CD4-positive, alpha-beta T cell treated with Interleukin-15 for 1 hour (primary cell): ENCODE data around the gene RBM14.
"Not testable (repeated sequence)": the region's sequence is repeated elsewhere in the genome, so short reads cannot be mapped to it uniquely, and the experiment has no call there.

Source experiments
- DNase-seq: peaks from one replicate; pipeline ENCODE4 v3.0.0-alpha.2; 2020

The RBM14 gene

DNA sequence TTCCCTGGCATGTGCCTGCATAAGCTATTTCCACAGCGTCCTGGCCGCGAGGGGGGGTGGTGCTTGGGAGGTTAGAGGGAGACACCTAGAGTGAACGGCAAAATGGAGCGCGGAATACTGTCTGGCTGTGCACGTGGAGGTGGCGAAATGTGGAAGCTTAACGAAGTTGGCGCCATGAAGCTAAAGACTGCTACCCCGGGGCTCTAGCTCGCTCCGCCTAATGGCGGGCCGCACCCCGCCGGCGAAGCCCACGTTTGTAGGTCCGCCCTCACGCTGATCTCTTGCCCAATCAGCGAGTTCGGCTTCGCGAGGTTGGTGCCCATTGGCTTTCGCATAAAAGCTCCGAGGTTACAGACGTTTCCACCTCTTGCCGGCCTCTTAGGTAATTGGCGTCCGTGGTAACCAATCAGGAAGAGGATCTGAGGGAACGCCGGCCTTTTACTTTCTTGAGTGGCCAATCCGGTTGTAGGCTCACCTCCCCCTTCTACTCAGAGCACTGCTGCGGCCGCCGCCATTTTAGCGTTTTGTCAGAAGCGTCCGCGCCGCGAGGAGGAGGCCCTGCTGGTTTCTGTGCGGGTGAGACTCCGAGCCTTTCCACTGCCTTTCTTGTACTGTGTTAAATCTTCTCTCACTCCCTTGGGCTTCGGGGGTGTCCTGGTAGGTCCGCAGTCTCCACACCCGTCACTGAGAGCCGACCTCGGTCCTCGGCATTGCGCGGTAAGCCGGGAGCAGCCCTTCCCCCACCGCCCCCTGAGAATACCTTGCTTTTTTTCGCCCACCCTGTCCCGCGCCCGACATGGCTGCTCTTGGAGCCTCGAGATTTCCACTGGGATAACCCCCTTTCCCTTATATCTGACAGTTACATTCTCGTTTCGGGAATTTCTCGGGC, 22.0 kb downstream of the RBM14 start, which contains the start of gene RBM4:
Gene RBM4 (plus strand): TSS at position 527 of the 889 bp plus-strand sequence. CDS start 1,009 bp downstream, outside the sequence.
- DNase-seq = peak; percentile 98

DNA sequence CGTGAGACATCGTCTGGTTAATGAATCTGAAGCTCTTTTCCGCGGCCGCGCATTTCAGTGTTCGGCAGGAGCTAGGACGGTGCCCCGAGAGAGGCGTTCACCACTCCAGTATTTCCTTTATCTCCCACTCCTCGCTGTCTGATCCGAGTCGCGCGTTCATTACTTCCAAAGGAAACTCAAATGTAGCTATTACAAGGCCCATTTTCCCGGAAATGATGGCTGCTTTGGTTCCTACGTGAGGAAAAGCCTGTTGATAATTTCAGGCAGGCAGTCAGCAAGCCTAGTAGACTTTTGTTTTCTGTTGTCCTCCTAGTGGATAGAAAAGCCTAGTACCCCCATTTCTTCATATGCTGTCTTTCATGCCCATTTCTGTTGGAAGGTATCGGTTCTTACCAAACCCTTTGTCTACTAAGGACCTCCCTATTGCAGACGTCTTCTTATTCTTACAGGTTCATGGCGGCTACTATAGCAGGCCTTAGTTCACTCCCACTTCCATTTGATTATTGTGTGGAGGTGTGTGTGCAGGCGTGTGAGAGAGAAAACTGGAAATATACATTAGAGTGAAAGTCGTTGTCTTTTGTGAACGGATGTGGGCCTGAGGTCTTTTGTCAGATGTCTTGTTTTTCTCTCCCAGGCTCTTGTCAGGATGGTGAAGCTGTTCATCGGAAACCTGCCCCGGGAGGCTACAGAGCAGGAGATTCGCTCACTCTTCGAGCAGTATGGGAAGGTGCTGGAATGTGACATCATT, 22.8 kb downstream of the RBM14 start:
- no peak for DNase-seq

DNA sequence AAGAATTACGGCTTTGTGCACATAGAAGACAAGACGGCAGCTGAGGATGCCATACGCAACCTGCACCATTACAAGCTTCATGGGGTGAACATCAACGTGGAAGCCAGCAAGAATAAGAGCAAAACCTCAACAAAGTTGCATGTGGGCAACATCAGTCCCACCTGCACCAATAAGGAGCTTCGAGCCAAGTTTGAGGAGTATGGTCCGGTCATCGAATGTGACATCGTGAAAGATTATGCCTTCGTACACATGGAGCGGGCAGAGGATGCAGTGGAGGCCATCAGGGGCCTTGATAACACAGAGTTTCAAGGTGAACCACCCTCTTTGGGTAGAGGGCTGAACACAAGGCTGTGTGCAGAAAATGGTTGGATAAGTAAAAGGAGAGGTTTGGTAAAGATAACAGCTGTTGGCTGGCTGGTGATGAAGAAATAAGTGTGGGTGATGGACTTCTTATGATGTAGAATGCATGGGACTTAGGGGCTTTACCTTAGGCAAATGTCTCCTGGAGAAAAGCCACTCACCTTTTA, 23.4 kb downstream of the RBM14 start:
- DNase-seq = not testable (repeated sequence)

DNA sequence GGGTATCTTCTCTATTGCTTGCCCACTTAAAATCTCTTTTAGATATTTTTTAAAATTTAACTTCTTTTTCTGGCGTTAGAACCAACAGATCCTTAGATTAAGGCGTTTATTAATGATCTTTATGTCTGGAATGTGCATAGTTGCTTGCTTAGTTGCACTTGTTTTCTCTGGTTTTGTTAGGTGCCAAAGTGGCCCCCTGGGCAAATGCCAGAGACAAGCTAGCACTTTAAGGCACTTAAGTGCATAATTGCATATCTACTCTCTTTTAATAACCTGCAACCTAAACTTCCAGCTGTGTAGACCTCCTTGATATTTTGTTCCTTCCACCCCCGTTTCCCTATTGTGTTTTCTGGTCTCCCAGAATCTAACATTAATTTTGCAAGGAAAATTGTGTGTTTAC, 25.4 kb downstream of the RBM14 start:
- DNase-seq = no peak

DNA sequence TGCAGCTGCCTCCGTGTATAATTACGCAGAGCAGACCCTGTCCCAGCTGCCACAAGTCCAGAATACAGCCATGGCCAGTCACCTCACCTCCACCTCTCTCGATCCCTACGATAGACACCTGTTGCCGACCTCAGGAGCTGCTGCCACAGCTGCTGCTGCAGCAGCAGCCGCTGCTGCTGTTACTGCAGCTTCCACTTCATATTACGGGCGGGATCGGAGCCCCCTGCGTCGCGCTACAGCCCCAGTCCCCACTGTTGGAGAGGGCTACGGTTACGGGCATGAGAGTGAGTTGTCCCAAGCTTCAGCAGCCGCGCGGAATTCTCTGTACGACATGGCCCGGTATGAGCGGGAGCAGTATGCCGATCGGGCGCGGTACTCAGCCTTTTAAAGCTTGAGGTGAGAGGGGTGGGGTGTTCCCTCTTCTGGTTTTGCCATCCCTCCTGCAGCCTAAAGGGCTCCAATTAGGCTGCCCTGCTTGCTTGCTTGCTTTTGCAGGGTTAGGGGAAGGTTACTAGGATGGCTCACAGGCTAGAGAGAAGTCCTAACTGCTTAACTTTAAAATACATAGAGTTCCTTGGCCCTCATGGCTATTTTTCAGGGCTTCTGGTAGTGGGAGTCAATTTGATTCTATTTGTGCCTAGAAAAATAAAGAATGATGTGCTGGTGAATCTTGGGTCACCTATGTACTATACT, 27.5 kb downstream of the RBM14 start:
- no peak for DNase-seq

DNA sequence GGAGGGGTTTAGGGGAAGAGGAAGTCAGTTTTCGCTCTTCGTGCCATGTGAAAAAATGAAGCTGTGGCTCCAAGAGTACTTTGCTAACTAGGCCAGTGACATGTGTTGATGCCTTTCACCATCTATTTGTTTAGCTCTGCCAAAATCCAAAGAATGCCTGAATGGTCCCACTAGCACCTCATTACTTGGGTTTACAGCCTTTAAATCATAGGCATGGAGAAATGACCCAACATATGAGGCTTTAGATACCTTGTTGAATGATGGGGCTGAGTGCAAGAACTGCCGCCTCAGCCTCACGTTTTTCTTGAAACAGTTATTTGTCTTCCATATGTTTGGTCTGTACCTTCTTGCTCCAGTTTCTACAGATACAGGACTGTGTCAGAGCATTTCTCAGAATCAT, 30.4 kb downstream of the RBM14 start:
- no peak for DNase-seq

DNA sequence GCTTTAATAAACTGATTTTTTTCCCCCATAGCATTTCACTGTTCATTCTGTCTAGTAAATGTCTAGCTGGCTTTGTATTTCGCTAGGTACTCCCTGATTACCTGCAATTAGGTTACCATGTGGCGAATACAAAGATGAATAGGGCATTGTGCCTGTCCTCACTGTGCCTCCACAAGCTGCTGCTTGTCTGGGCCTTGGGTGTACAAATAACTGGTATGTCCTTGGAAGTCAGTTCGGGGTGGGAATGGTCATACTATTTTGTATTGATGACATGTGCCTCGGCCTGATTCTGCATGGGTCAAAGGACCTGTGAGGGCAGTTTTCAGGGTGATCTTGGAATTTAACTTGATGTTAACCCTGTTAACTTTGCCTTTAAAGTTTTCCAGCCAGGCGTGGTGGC, 33.5 kb downstream of the RBM14 start:
- DNase-seq = no peak

DNA sequence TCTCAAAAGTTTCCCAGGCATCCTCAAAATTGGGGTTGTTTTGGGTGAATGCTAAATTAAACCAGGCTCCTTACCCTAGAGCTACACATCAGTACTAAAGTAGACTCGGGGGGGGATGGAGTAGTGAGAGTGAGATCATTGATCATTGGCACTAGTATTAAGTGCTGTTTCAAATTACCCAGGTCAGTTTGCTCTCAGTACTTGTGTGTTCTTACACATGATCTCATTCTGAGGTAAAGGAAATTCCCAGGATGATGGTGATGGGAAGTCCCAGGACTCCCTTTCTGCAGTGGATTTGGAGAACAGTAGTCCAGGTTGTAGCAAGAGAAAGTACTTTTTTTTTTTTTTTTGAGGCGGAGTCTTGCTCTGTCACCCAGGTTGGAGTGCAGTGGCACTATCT, 34.6 kb downstream of the RBM14 start:
- no peak for DNase-seq

DNA sequence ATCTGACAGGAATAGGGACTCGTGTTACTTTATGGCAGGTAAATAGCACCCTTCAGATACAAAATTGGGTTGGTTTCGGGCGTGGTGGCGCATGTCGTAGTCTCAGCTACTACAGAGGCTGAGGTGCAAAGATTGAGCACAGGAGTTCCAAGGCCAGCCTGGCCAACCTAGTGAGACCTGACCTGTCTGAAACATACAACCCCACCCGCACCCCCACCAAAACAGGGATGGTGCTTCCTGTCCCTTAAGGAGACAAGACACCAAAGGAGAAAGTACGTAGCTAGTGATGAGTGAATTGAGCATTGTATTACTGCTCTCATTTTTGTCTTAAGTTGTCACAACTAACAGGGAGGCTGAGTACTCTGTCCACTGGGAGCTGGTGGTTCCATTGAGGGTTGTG, 36.2 kb downstream of the RBM14 start:
- DNase-seq = no peak

DNA sequence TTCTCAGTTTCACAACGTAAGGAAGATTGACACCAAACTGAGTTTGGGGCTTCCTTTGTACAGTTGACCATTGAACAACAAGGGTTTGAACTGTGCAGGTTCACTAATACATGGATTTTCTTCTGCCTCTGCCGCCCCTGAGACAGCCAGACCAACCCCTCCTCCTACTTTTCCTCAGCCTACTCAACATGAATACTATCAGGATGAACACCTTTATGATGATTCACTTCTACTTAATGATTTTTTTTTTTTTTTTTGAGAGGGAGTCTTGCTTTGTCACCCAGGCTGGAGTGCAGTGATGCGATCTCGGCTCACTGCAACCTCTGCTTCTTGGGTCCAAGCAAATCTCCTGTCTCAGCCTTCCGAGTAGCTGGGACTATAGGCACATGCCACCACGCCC, 36.7 kb downstream of the RBM14 start:
- DNase-seq = no peak

DNA sequence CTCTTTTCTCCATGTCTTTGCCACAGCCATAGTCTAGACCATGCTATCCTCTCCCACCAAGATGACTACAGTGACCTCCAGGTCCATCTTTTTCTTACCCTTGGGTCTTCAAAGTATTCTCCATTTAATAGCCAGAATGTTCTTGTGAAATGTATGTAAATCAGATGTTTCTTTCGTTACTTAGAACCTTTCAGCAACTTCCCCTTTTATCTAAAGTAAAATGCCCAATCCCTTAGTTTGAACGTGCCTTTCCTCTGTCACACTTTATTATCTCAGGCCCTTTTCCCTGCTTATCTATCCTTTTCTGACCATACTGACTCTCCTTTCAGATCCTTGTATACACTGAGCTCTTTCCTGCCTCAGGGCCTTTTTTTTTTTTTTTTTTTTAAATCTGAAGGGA, 43.3 kb downstream of the RBM14 start:
- no peak for DNase-seq

DNA sequence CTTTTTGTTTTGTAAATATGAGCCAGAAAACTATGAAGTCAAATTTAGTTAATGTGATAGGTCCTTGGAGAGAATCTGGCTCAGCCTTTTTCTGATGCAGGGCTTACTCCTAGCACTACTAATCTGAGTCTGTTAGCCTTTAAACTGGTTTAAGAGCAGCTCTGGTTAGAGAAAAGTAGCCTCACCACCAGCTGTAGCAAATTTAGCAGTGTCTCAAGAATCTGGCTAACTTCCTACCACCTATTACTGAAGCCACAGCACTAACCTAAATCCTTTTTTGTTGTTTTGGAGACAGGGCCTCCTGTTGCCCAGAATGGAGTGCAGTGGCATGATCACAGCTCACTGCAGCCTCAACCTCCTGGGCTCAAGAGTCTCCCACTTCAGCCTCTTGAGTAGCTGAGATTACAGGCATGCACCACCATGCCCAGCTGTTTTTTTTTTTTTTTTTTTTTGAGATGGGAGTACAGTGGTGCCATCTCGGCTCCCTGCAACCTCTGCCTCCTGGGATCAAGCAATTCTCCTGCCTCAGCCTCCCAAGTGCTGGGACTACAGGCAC, 47.4 kb downstream of the RBM14 start:
- DNase-seq = no peak

DNA sequence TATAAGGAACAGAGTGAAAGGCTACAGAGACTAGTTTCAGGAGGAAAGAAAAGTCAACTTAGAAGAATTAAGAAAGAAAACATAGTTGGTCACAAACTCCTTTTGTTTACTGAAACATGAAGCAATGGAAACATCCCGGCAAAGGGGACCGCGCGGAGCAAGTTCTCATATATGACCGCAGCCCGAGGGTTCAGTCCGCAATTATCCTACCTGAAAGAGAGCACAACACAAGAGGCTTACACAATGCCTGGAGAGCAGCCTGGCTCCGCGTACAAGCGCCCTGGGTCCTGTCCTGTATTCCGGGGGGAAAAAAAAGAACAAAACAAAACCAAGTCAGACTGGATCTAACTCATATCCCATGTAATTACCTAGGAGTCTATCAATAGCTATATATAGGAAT, 48.9 kb downstream of the RBM14 start:
- no peak for DNase-seq

DNA sequence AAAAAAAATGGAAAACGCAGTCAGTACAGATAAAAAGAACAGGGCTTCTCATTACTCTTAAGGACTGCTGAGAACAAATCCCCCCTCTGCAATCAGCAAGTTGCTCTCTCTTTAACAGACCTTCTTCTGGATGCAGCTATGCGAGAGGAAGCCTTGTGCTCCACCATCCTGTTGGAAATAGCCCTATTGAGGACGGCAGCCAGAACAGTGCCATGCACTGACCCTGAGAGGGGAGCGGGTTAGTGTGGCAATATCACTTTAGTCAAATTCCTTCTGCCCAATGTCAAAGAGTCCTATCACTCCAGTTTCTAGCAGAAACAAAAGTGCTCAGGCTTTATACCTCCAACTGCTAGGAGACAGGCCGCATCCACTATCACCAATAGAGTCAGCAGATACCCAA, 54.4 kb downstream of the RBM14 start:
- no peak for DNase-seq

DNA sequence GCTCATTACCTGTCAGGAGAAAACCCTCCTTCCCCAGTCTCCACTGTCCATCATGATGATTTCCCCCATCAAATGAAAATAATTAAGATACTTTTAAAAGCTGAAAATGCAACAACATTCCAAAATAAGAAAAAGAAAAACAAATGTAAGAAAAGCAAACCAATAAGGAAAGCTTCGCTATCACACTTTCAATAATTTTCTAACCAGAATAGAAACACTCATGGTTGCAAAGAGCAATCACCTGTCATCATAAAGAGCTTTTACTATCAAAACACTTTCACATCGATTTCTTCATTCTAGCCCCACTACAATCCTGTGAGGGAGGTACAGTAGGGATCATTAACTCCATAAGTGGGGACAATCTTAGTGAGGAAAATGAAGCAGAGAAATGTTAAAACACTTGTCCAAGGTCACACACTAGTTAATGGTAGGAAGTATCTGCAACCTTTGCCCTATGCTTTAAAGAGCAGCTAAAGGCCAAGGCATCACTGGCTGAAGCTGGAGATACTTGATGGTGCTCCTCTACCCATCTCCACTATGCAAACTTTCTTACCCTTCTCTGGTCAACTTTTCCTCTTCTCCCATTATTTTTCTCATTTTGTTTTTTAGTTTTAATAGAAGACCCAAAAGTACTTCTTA, 58.7 kb downstream of the RBM14 start:
- no peak for DNase-seq

DNA sequence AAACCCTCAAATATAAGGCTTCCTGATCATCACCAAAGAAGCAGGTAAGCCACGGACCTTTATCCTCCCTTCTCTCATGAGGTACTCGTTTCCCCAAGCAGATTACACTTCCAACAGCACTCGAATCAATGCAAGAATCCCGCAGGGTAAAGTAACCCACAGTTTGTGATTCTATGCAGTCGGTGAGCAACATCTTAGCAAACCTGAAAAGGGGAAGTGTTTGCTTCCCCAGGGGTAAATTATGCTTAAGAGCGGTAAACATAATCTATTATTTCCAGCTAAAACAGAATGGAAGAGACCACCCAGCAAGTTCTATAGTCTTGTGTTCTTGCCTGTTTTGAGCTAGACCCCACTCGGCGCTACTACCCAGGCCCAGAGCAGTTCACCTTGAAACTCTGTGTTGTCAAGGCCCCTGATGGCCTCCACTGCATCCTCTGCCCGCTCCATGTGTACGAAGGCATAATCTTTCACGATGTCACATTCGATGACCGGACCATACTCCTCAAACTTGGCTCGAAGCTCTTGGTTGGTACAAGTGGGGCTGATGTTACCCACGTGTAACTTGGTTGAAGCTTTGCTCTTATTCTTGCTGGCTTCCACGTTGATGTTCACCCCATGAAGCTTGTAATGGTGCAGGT, 60.0 kb downstream of the RBM14 start:
- DNase-seq = no peak
